Epithelial cell of prostate (primary cell): ENCODE measurements around the gene GGNBP2.
A peak's percentile ranks its signal among the peaks of the same experiment; 100 is the strongest.

ENCODE experiments used
- DNase-seq: peaks from one replicate; pipeline ENCODE4 v3.0.0-alpha.2; 2011; ENCODE audit warnings: low read depth, low spot score
- H3K27ac ChIP-seq: fragments of 450-650 bp; 2 replicates; pipeline ENCODE4 v1.5.1; 2017; ENCODE audit warnings: mild to moderate bottlenecking

Gene GGNBP2

GRCh38 chr17:36514856-36515255, 29.9 kb upstream of the GGNBP2 start:
- no peak for DNase-seq
- H3K27ac ChIP-seq: no peak overlapping the region

GRCh38 chr17:36515837-36516236, 28.9 kb upstream of the GGNBP2 start:
- no peak overlapping the region for H3K27ac ChIP-seq
- DNase-seq: no peak

- H3K27ac ChIP-seq: no peak overlapping the region
- no peak for DNase-seq
These were observed 21.6 kb upstream of the GGNBP2 start for GRCh38 chr17:36523113-36523512.

GRCh38 chr17:36524428-36524876, 20.3 kb upstream of the GGNBP2 start:
- peak overlapping the region; percentile 80 for H3K27ac ChIP-seq
- peak; percentile 89 for DNase-seq

- DNase-seq: no peak
- peak overlapping the region; percentile 80 for H3K27ac ChIP-seq
These were observed 19.6 kb upstream of the GGNBP2 start for GRCh38 chr17:36525113-36525512.

GRCh38 chr17:36525888-36526287, 18.8 kb upstream of the GGNBP2 start:
- peak overlapping the region; percentile 80 for H3K27ac ChIP-seq
- DNase-seq: no peak

- DNase-seq: no peak
- no peak overlapping the region for H3K27ac ChIP-seq
These were observed 17.0 kb upstream of the GGNBP2 start for GRCh38 chr17:36527621-36528250.

- no peak for DNase-seq
These were observed 15.6 kb upstream of the GGNBP2 start for GRCh38 chr17:36529121-36529520.

GRCh38 chr17:36532435-36532975, 12.2 kb upstream of the GGNBP2 start:
- peak overlapping the region; percentile 94 for H3K27ac ChIP-seq
- no peak for DNase-seq

More at GRCh38 chr17:36529121-36529520, 15.6 kb upstream of the GGNBP2 start:
- peak overlapping the region; percentile 28 for H3K27ac ChIP-seq

GRCh38 chr17:36533935-36534839, 10.5 kb upstream of the GGNBP2 start:
- peak; percentile 87 for DNase-seq
- peak overlapping the region; percentile 94 for H3K27ac ChIP-seq

- DNase-seq: peak; percentile 76
- H3K27ac ChIP-seq: peak within 1 kb of the TSS; percentile 94
These were observed 9.7 kb upstream of the GGNBP2 start, which contains the start of the genes MYO19 and PIGW for GRCh38 chr17:36534840-36535668. Gene MYO19 (minus strand): TSS chr17:36534868. CDS start chr17:36532538, 2,330 bp downstream. Gene PIGW (plus strand): TSS chr17:36534987. CDS start chr17:36537102, 2,115 bp downstream.

- DNase-seq: no peak
- H3K27ac ChIP-seq: peak overlapping the region; percentile 94
These were observed 9.0 kb upstream of the GGNBP2 start for GRCh38 chr17:36535669-36536081.

- no peak for DNase-seq
- no peak overlapping the region for H3K27ac ChIP-seq
These were observed 4.0 kb upstream of the GGNBP2 start for GRCh38 chr17:36540696-36541095.

- no peak overlapping the region for H3K27ac ChIP-seq
- no peak for DNase-seq
These were observed 2.0 kb upstream of the GGNBP2 start for GRCh38 chr17:36542755-36543154.

GRCh38 chr17:36544044-36544306, 744 bp upstream of the GGNBP2 start:
- no peak for DNase-seq
- peak overlapping the region; percentile 96 for H3K27ac ChIP-seq

- peak overlapping the region; percentile 96 for H3K27ac ChIP-seq
- DNase-seq: no peak
These were observed 352 bp downstream of the GGNBP2 start for GRCh38 chr17:36545077-36545464.

GRCh38 chr17:36545465-36546417, 1.0 kb downstream of the GGNBP2 start:
- DNase-seq: peak; percentile 87
- peak overlapping the region; percentile 96 for H3K27ac ChIP-seq

GRCh38 chr17:36546418-36547093, 1.8 kb downstream of the GGNBP2 start:
- DNase-seq: no peak
- peak overlapping the region; percentile 96 for H3K27ac ChIP-seq

- H3K27ac ChIP-seq: no peak overlapping the region
These were observed 3.1 kb downstream of the GGNBP2 start for GRCh38 chr17:36547776-36548175.

More at GRCh38 chr17:36547776-36548175, 3.1 kb downstream of the GGNBP2 start:
- no peak for DNase-seq
